GM04504 (cell line): ENCODE results near the gene CTNNBIP1.
A peak's percentile ranks its signal among the peaks of the same experiment; 100 is the strongest.
"Not testable (repeated sequence)": the region's sequence is repeated elsewhere in the genome, so short reads cannot be mapped to it uniquely, and the experiment has no call there.

Experiments used
- DNase-seq: peaks from one replicate; pipeline ENCODE4 v3.0.0-alpha.2; 2012; ENCODE audit warnings: low read depth

The CTNNBIP1 gene

DNA sequence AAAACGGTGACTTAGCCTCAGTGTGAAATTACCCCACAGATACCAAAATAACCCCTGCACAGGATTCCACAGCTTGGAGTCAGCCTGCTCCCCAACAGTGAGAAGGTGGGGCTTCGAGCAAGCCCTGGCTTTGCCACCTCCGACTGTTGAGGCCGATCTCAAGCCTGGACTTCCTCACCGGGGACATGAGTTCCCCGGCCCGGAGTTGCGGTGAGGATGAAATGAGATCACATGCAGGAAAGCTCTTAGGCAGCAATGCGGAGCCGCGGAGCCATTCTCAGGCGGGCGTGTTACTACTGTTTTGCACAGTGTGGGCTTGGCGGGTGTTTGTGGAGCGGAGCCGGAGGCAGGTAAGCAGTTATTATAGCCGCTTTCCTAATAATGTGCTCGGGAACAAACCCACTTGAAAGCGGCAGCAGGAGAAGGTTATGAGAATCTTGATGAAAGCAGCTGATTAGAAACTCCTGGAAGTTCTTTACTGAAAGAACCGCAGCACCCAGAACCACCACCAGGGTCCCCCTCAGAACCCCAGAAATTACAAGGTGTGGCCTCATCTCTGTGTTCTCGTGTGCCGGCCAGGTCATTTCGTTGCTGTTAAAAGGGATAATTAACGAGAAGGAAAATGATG is 82.4 kb downstream of the CTNNBIP1 start:
- DNase-seq: no peak

- no peak for DNase-seq
These were observed 83.5 kb downstream of the CTNNBIP1 start for GRCh38 chr1:9826616-9827015.

DNA sequence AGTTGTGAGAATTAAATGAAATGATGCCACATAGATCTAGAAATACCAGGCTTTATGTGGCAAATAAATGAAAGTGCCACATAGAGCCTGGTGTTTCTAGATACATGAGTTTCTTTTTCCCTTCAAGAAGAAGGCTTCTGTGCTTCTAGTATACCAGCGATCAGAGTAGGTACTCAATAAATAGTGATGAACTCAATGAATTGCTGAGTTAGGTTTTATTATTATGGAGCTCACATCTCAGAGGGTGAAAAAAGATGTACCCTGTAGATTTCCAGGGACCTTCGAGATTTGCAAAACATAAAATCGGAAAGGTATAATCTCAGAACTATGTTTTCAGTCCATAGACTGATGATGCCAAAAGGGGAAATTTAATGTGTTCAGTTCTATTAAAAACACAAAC is 84.0 kb downstream of the CTNNBIP1 start:
- no peak for DNase-seq

- peak; percentile 36 for DNase-seq
These were observed 84.7 kb downstream of the CTNNBIP1 start for GRCh38 chr1:9825093-9826074.

DNA sequence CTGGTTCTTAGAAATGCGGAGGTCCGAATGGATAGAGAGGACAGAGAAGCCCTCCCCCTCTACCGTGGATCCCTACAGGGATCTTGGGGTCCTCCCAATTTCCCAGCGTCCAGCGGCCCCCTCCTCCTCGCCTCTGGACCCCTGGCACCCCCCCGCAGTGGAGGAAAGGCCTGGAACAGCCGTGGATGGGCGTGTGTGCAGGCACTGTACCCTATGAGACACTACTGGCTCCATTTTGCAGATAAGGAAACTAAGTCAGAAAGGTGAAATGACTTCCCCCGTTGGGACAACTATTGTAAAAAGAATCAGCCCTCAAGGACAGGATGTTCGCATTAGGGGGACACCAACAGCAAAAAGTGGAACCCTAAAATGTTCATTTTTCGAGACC is 85.4 kb downstream of the CTNNBIP1 start:
- no peak for DNase-seq

- peak; percentile 64 for DNase-seq
These were observed 85.9 kb downstream of the CTNNBIP1 start, which contains the start of gene CLSTN1 for GRCh38 chr1:9823943-9824701. Gene CLSTN1, minus strand, starts transcription at chr1:9823965. Its CDS starts 232 bp downstream, at chr1:9823733.

- no peak for DNase-seq
These were observed 86.5 kb downstream of the CTNNBIP1 start for GRCh38 chr1:9823693-9823942.

DNA sequence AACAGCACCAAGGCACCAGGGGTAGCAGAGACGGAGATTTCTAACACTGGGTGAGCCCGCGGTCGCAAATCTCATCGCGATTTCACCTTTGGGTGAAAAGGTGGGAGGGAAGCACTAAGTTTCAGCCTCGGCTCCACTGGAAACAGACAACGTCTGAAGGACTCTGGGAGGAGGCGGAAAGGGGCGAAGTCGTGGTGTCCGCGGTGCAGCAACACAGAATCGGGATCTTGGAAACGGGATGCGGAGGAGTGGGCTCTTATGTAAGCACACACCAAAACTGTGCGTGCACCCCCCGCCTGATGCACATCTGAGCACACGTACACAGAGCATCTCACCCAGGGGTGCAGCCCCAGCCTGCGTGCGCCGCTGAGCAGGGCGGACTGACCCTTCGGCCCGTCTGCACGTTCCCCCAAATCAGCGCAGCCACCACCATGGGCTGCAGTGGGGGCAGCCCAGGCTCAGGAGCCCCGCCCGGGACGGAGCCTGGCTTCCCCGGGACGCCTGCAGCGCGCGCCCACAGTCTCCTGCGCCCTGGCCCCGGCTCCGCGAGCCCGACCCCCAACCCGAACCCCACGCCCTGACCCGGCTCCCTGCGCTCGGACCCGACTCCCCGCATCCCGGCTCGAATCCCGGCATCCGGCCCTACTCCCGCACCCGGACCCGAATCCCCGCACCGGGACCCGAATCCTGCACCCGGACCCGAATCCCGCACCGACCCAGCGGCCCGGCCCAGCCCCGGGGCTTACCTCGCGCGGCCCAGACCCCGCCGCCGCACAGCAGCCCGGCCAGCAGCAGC is 87.0 kb downstream of the CTNNBIP1 start:
- no peak for DNase-seq

GRCh38 chr1:9822490-9822889 is 87.6 kb downstream of the CTNNBIP1 start:
- no peak for DNase-seq

DNA sequence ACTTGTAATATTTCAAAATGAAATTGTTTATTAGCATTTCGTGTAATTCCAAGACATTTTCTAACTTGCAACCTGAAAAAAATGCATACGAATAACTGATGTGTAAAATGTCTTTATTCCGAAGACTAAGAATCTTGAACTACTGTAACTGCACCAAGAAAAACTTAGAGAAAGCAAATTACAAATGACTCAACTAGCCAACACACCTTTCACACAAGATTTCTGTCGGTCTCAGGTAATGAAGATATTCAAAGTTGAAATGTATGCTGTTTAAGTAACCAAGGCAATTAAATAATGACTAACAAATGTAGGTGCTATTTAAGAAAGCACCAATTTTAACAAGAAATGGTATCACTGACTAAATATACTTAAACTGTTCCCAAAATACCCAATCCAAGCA is 88.4 kb downstream of the CTNNBIP1 start:
- DNase-seq: no peak

GRCh38 chr1:9820521-9820920 is 89.5 kb downstream of the CTNNBIP1 start:
- DNase-seq: no peak

- no peak for DNase-seq
These were observed 92.3 kb downstream of the CTNNBIP1 start for GRCh38 chr1:9817734-9818133.

- DNase-seq: no peak
These were observed 93.9 kb downstream of the CTNNBIP1 start for GRCh38 chr1:9816199-9816598.

DNA sequence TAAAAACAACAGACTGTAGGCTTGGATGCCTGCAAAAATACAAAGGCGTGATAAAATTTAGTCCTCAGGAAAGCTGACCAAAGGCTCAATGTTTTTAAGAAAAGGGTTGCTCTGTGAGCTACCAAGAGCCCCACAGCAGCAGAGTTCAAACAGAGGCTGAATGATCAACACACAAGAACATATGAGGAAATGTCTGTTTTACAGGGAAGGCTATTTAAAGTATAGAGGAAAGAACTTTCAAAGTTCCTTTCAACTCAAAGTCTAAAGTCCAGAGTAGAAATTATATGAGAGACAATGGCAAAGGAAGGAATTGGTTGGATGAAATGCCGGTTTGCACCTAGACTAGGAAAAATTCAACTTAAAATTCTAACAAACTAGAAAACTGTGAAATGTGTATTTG is 94.9 kb downstream of the CTNNBIP1 start:
- no peak for DNase-seq

- DNase-seq: no peak
These were observed 95.5 kb downstream of the CTNNBIP1 start for GRCh38 chr1:9814619-9815018.

- no peak for DNase-seq
These were observed 98.7 kb downstream of the CTNNBIP1 start for GRCh38 chr1:9811239-9811966.

- no peak for DNase-seq
These were observed 101.0 kb downstream of the CTNNBIP1 start for GRCh38 chr1:9809100-9809510.

- DNase-seq: no peak
These were observed 101.6 kb downstream of the CTNNBIP1 start for GRCh38 chr1:9808459-9808858.

DNA sequence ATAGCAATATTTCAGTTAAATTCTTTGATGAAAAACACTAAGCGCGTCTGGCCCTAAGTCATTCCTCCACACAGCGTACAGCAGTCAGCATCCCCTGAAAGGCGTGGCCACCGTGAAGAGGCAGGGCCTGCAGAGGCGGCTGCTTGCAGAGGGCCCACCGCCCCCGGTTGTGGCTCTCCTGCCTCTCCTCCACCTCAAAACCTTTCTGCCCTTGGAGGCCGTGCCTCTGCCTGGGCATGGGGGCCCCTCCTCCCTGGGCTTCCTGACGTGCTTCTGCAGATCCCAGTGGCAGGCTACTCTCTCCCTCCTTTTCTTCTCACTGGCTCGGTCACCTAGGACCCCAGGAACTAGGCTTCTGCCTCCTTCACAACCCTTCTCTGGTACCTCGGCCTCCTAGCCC is 102.5 kb downstream of the CTNNBIP1 start:
- DNase-seq: no peak

DNA sequence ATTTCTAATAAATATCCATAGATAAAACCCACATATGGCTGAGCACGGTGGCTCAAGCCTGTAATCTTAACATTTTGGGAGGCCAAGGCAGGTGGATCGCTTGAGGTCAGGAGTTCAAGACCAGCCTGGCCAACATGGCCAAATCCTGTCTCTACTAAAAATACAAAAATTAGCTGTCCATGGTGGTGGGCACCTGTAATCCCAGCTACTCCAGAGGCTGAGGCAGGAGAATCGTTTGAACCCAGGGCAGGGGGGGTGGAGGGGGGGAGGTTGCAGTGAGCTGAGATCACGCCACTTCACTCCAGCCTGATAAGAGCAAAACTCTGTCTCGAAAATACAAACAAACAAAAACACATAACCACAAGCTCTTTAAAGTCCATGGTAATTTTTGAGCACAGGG is 104.1 kb downstream of the CTNNBIP1 start:
- DNase-seq: not testable (repeated sequence)

DNA sequence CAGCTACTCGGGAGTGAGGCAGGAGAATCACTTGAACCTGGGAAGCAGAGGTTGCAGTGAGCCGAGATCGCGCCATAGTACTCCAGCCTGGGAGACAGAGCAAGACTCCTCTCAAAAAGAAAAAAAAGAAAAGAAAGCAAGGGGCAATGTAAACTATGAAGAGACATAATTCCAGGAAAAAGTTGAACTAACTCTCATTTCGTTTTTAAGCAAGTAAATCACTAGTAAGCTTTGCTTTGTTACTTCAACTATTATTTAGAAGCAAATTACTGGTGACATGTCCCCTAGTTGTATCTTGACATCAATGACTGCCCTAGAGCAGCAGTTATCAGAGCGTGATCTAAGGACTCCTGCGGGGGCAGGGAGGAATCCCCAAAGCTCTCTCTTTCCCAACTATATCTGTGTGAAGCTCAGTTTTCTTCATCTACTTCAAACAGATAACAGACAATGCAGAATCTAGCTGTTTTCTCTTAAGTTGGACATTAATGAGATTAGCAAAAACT is 105.0 kb downstream of the CTNNBIP1 start:
- DNase-seq: no peak
